ENCODE results near the gene GNAQ.

GNAQ gene

GRCh38 chr9:78031444-78031892 lies at the start of gene GNAQ:
GNAQ (minus strand) TSS chr9:78031811; CDS start chr9:78031235, 576 bp downstream.
- Histone ChIP-seq H3K4me3 (ENCODE audit: low read depth, low read length) (peak within 1 kb of the TSS; percentile 88), H3K36me3 (replicated peaks) (no peaks in the 10 kb centered on the region), H3K27me3 (replicated peaks) (no peaks in the 10 kb centered on the region), H3K27ac (peak within 1 kb of the TSS; percentile 81)
- TF ChIP-seq CTCF (IDR thresholded peaks at IDR 0.05; ENCODE audit: low read depth, low read length, missing control alignments): no peak
- in situ Hi-C loops (cut with HindIII; ENCODE audit: low pct_ligation_motif_present, low sequenced_read_pairs): no loop called here
- no peak for DNase-seq

GRCh38 chr9:78074385-78075291 lies 43.0 kb upstream of the GNAQ start:
- DNase-seq: no peak
- no peaks in the 10 kb centered on the region for H3K27me3 ChIP-seq (replicated peaks)
- in situ Hi-C loops (cut with HindIII; ENCODE audit: low pct_ligation_motif_present, low sequenced_read_pairs): no loop called here
- TF ChIP-seq CTCF (IDR thresholded peaks at IDR 0.05; ENCODE audit: low read depth, low read length, missing control alignments): no peak
- H3K4me3 ChIP-seq (ENCODE audit: low read depth, low read length): no peak overlapping the region
- H3K36me3 ChIP-seq (replicated peaks): no peaks in the 10 kb centered on the region
- no peak overlapping the region for H3K27ac ChIP-seq

- H3K4me3 ChIP-seq (ENCODE audit: low read depth, low read length): no peak overlapping the region
- no peak overlapping the region for H3K27ac ChIP-seq
- in situ Hi-C loops (cut with HindIII; ENCODE audit: low pct_ligation_motif_present, low sequenced_read_pairs): no loop called here
- TF ChIP-seq CTCF (IDR thresholded peaks at IDR 0.05; ENCODE audit: low read depth, low read length, missing control alignments): no peak
- no peaks in the 10 kb centered on the region for H3K36me3 ChIP-seq (replicated peaks)
- H3K27me3 ChIP-seq (replicated peaks): no peaks in the 10 kb centered on the region
- DNase-seq: no peak
These were observed 42.1 kb upstream of the GNAQ start for GRCh38 chr9:78073722-78074121.

GRCh38 chr9:78072586-78073199 lies 41.1 kb upstream of the GNAQ start:
- DNase-seq: no peak
- Histone ChIP-seq H3K36me3 (replicated peaks) (no peaks in the 10 kb centered on the region), H3K4me3 (ENCODE audit: low read depth, low read length) (no peak overlapping the region), H3K27me3 (replicated peaks) (no peaks in the 10 kb centered on the region), H3K27ac (no peak overlapping the region)
- TF ChIP-seq CTCF (IDR thresholded peaks at IDR 0.05; ENCODE audit: low read depth, low read length, missing control alignments): no peak
- in situ Hi-C loops (cut with HindIII; ENCODE audit: low pct_ligation_motif_present, low sequenced_read_pairs): no loop called here

GRCh38 chr9:78070521-78070920 lies 38.9 kb upstream of the GNAQ start:
- in situ Hi-C loops (cut with HindIII; ENCODE audit: low pct_ligation_motif_present, low sequenced_read_pairs): no loop called here
- TF ChIP-seq CTCF (IDR thresholded peaks at IDR 0.05; ENCODE audit: low read depth, low read length, missing control alignments): no peak
- no peak overlapping the region for H3K4me3 ChIP-seq (ENCODE audit: low read depth, low read length)
- no peak for DNase-seq
- H3K27me3 ChIP-seq (replicated peaks): no peaks in the 10 kb centered on the region
- no peak overlapping the region for H3K27ac ChIP-seq
- no peaks in the 10 kb centered on the region for H3K36me3 ChIP-seq (replicated peaks)
